Measurements from ENCODE around the gene RIPOR1.

RIPOR1 gene

DNA sequence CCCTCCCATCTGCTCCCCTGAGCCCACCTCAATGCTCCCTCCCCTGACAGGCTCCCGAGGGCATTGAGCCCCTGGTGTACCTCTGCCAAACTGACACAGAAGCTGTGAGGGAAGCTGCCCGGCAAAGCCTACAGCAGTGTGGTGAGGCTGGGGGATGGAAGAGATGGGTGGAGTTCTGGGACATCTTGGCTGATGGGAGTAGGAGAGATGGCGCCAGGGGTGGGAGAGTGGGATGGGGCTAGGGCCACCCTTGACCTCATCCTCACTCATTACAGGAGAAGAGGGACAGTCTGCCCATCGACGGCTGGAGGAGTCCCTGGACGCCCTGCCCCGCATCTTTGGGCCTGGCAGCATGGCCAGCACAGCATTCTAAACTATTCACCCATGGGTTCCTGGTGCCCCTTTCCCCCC lies 17.5 kb downstream of the RIPOR1 start:
- no peak overlapping the region for H3K4me3 ChIP-seq (ENCODE audit: low read depth, low read length)
- TF ChIP-seq, protein P1, sequence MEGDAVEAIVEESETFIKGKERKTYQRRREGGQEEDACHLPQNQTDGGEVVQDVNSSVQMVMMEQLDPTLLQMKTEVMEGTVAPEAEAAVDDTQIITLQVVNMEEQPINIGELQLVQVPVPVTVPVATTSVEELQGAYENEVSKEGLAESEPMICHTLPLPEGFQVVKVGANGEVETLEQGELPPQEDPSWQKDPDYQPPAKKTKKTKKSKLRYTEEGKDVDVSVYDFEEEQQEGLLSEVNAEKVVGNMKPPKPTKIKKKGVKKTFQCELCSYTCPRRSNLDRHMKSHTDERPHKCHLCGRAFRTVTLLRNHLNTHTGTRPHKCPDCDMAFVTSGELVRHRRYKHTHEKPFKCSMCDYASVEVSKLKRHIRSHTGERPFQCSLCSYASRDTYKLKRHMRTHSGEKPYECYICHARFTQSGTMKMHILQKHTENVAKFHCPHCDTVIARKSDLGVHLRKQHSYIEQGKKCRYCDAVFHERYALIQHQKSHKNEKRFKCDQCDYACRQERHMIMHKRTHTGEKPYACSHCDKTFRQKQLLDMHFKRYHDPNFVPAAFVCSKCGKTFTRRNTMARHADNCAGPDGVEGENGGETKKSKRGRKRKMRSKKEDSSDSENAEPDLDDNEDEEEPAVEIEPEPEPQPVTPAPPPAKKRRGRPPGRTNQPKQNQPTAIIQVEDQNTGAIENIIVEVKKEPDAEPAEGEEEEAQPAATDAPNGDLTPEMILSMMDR (IDR thresholded peaks at IDR 0.05; ENCODE audit: low read depth, low read length) = no peak

DNA sequence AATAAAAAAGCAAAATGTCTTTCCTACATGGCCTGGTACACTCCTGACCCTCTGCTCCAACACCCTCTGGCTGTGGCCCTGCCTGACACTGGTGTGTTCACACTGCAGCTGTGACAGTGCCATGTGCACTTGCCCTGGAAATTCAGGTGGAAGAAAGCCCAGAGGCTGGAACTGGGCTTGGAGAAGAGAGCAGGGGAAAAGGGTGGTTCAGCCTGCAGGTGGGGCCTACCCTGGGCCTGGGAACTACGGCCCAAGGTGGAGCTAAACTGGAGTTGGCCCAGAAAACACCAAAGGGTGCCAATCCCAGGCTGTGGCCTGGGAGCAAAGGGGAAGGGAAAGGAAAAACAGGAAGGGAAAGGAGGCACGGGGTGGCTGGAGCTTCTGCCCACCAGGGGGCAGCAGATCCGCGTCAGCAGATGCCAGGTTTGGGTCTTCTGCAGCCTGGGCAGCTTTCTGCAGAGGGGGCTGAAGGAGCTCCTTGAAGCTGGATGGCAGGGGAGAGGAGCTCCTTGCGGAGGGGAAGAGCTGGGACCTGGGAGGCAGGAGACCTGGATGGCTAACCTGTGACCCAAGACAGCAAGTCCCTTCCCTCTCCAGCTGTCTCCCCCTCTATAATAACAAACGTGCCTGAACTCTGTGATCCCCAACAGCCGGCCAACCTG lies 18.3 kb downstream of the RIPOR1 start:
- no peak overlapping the region for H3K4me3 ChIP-seq (ENCODE audit: low read depth, low read length)
- TF ChIP-seq, protein P1 (IDR thresholded peaks at IDR 0.05; ENCODE audit: low read depth, low read length) = peak; percentile 74

DNA sequence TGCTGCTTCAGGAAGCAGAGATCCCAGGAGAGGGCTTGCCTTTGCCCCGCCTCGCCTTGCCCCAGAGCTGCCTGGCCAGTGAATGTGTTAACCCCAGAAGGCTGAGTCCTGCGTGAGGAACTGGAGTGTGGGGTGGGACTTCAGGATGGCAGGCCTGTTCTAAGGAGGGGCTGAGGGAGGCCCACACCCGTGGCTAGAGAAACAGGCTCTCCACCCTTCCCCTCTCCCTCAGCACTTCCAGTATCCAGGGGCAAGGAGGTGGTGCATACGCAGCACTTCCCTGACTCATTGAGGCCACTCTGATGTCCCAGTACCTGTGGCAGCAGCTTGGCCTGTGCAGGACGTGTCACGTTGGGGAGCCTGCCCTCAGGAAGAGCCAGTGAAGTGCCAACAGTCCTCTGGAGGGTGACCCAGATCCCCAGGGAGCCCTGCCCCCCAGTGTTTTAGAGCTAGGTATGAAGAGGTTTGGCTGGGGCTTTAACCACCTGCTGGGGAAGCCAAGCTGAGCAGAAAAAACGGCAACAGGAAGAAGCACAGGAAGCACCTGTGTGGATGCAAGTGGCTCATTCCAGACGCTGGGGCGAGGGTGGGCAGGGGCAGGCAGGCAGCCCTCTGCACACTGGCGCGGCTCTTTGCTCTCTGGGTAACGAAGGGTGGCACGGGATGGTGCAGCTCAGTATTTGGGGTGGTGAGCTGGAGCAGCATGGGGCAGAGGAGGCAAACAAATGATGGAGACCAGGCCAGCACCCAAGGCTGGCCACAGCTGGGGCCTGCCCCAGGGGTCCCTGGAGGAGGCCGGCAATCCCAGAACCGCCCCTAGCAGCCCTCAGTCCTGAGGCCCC lies 19.0 kb downstream of the RIPOR1 start:
- TF ChIP-seq, protein P1 (IDR thresholded peaks at IDR 0.05; ENCODE audit: low read depth, low read length) = no peak
- H3K4me3 ChIP-seq (ENCODE audit: low read depth, low read length) = no peak overlapping the region

DNA sequence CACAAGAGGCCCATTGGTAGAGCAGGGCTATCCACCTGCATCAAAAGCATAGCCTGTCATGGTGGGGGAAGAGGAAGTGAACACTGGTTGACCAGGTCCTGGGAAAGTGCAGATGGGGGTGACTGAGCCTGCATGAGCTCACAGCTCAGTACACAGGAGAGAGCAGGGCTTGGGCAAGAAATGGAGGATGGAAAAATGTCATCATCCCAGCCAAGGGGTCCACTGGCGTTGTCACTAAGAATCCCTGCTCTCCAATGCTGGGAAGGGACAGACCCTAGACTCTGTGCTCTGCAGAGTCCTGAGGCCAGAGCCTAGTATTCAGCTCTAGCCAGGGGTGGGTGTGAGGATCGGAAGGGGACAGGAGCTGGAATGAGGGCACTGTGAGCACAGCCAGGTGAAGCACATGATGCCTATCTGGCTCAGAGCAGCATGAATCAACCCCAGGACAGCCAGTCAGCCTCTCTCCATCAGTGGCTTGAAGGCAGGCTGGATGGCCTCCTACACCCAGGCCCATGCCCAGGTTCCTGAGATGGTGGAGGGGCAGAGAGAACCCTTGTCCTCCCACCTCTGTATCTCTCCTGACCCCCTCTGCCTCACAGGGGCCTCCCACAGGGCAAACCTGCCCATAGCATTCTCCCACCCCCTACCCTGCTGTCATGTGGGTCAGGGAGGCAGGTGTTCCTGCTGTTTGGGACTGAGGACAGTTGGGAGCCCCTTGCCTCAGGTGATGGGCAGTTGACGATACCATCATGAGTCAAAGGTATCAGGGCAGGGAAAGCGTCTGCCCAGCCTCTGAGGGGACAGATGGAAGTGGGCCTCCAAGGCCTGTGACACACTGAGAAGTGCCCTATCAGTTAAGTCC lies 19.9 kb downstream of the RIPOR1 start:
- no peak overlapping the region for H3K4me3 ChIP-seq (ENCODE audit: low read depth, low read length)

DNA sequence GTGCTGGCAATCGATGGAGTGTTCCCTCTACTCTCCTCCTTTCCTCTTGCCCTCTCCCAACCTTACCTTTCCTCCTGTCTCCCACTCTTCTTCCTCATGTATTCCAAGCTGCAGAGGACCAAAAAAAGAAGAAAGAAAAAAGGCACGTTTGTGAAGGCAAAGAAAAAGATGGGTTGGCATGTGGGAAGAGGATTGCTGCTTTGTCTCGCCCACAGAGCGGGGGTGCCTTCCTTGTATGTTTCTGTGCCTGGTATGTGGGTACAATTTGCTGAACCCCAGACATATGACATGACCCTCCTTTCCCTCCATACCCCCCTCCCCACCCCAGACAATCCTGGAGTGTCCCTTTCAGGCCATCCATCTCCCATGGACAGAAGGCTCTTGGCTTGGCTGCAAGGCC lies 20.6 kb downstream of the RIPOR1 start:
- TF ChIP-seq, protein P1 (IDR thresholded peaks at IDR 0.05; ENCODE audit: low read depth, low read length) = no peak
- H3K4me3 ChIP-seq (ENCODE audit: low read depth, low read length) = no peak overlapping the region

More for the DNA sequence above, 19.9 kb downstream of the RIPOR1 start:
- TF ChIP-seq, protein P1 (IDR thresholded peaks at IDR 0.05; ENCODE audit: low read depth, low read length) = no peak

DNA sequence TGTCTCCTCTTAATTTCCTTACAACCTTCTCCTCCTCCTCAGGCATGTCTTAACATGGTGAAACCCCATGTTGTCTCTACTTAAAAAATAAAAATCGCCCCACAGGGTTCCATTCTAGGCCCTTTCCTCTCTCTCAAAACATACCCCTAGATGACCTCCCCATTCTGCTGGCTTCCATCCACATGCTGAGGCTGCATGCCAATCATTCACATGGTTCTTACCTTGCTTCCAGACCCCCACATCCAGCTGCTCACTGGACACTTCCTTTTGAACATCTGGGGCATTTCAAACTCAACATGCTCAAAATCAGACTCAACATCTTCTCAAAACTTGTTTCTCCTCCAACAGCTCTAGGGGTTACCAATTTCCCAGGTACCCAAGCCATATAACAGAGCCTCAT lies 21.3 kb downstream of the RIPOR1 start:
- no peak overlapping the region for H3K4me3 ChIP-seq (ENCODE audit: low read depth, low read length)

More for the DNA sequence above, 21.3 kb downstream of the RIPOR1 start:
- TF ChIP-seq, protein P1 (IDR thresholded peaks at IDR 0.05; ENCODE audit: low read depth, low read length) = no peak

Data from WI38 (cell line).